NCI-H1694 (cell line): ENCODE measurements around the gene ATF3.

Experiments used
- DNase-seq: peaks from one replicate; lab custom pipeline; 2025; lab: John Stamatoyannopoulos, UW

Gene ATF3

GRCh38 chr1:212608959-212609700, 569 bp downstream of the ATF3 start:
- DNase-seq = no peak

- DNase-seq = no peak
Observed at GRCh38 chr1:212609701-212610574, 1.4 kb downstream of the ATF3 start.

- no peak for DNase-seq
Observed at GRCh38 chr1:212610575-212610967, 2.0 kb downstream of the ATF3 start.

- DNase-seq = no peak
Observed at GRCh38 chr1:212611000-212611948, 2.7 kb downstream of the ATF3 start.

GRCh38 chr1:212612041-212612961, 3.7 kb downstream of the ATF3 start:
- DNase-seq = no peak

GRCh38 chr1:212613440-212614335, 5.1 kb downstream of the ATF3 start:
- no peak for DNase-seq

- no peak for DNase-seq
Observed at GRCh38 chr1:212614453-212615200, 6.1 kb downstream of the ATF3 start.

GRCh38 chr1:212615201-212615470, 6.6 kb downstream of the ATF3 start:
- no peak for DNase-seq

- no peak for DNase-seq
Observed at GRCh38 chr1:212618466-212619210, 10.1 kb downstream of the ATF3 start.

- no peak for DNase-seq
Observed at GRCh38 chr1:212620293-212620692, 11.7 kb downstream of the ATF3 start.

- no peak for DNase-seq
Observed at GRCh38 chr1:212621043-212621948, 12.7 kb downstream of the ATF3 start.

GRCh38 chr1:212621949-212622305, 13.4 kb downstream of the ATF3 start:
- no peak for DNase-seq

GRCh38 chr1:212622467-212622866, 13.9 kb downstream of the ATF3 start:
- no peak for DNase-seq

- DNase-seq = no peak
Observed at GRCh38 chr1:212622906-212623305, 14.3 kb downstream of the ATF3 start.

GRCh38 chr1:212623603-212624002, 15.0 kb downstream of the ATF3 start:
- DNase-seq = no peak

- no peak for DNase-seq
Observed at GRCh38 chr1:212624976-212625501, 16.5 kb downstream of the ATF3 start.

GRCh38 chr1:212625781-212626450, 17.4 kb downstream of the ATF3 start:
- no peak for DNase-seq
